H9 (cell line): ENCODE results near the gene ZNF98. TPM values are rescaled to one million over a fixed set of nuclear protein-coding genes. Genes with fewer than 3 reads are reported as not detected.

ENCODE experiments used
- DNase-seq: peaks from one replicate; pipeline ENCODE4 v3.0.0-alpha.2; 2017
- H2AFZ ChIP-seq: one replicate; pipeline ENCODE4 v1.6.1; 2013; ENCODE audit warnings: mild to moderate bottlenecking, low read length, control low read depth, moderate library complexity
- H2AK5ac ChIP-seq: 2 replicates; pipeline ENCODE4 v1.6.1; 2013; ENCODE audit warnings: low read length, control low read depth, mixed read lengths; ENCODE audit not compliant: insufficient read length
- H2BK120ac ChIP-seq: one replicate; pipeline ENCODE4 v1.6.1; 2013; ENCODE audit warnings: low read depth, mild to moderate bottlenecking, low read length, control low read depth, inconsistent platforms; ENCODE audit not compliant: poor library complexity, severe bottlenecking
- H2BK12ac ChIP-seq: 2 replicates; pipeline ENCODE4 v1.6.1; 2013; ENCODE audit warnings: low read length, control low read depth, mixed read lengths, low read depth; ENCODE audit not compliant: insufficient read length
- H2BK15ac ChIP-seq: 2 replicates; pipeline ENCODE4 v1.6.1; 2013; ENCODE audit warnings: low read depth, low read length, control low read depth
- H2BK20ac ChIP-seq: one replicate; pipeline ENCODE4 v1.6.1; 2013; ENCODE audit warnings: low read depth, mild to moderate bottlenecking, low read length, control low read depth, inconsistent platforms; ENCODE audit not compliant: poor library complexity, severe bottlenecking
- H2BK5ac ChIP-seq: 2 replicates; pipeline ENCODE4 v1.6.1; 2013; ENCODE audit warnings: low read length, control low read depth, mixed read lengths; ENCODE audit not compliant: insufficient read length
- H3K14ac ChIP-seq: 2 replicates; pipeline ENCODE4 v1.6.1; 2013; ENCODE audit warnings: low read length, control low read depth; ENCODE audit not compliant: insufficient read depth
- H3K18ac ChIP-seq: 2 replicates; pipeline ENCODE4 v1.6.1; 2013; ENCODE audit warnings: low read depth, mild to moderate bottlenecking, mixed read lengths, low read length, control low read depth; ENCODE audit not compliant: insufficient read length
- H3K23ac ChIP-seq: 2 replicates; pipeline ENCODE4 v1.6.1; 2013; ENCODE audit warnings: low read length, control low read depth, mixed read lengths, low read depth; ENCODE audit not compliant: insufficient read length
- H3K23me2 ChIP-seq: 2 replicates; pipeline ENCODE4 v1.6.1; 2013; ENCODE audit warnings: low read depth, mild to moderate bottlenecking, mixed read lengths, low read length, control low read depth; ENCODE audit not compliant: insufficient read length, poor library complexity, severe bottlenecking
- H3K27ac ChIP-seq: 2 replicates; pipeline ENCODE4 v1.5.1; 2013; ENCODE audit warnings: low read length, control low read depth, mixed read lengths, low read depth; ENCODE audit not compliant: insufficient read length
- H3K27me3 ChIP-seq: 2 replicates; pipeline ENCODE4 v1.6.1; 2013; ENCODE audit warnings: low read length, control low read depth, inconsistent platforms; ENCODE audit not compliant: insufficient read depth
- H3K4ac ChIP-seq: 2 replicates; pipeline ENCODE4 v1.6.1; 2013; ENCODE audit warnings: low read depth, mild to moderate bottlenecking, control low read depth, inconsistent platforms, low read length, moderate library complexity
- H3K4me1 ChIP-seq: 2 replicates; pipeline ENCODE4 v1.6.1; 2013; ENCODE audit warnings: low read length, control low read depth, inconsistent platforms; ENCODE audit not compliant: insufficient read depth
- H3K4me2 ChIP-seq: 2 replicates; pipeline ENCODE4 v1.6.1; 2013; ENCODE audit warnings: low read length, control low read depth, mixed read lengths; ENCODE audit not compliant: insufficient read length, insufficient read depth
- H3K56ac ChIP-seq: 2 replicates; pipeline ENCODE4 v1.6.1; 2013; ENCODE audit warnings: low read depth, mild to moderate bottlenecking, mixed read lengths, low read length, control low read depth; ENCODE audit not compliant: insufficient read length
- H3K79me1 ChIP-seq: 2 replicates; pipeline ENCODE4 v1.6.1; 2013; ENCODE audit warnings: low read depth, mild to moderate bottlenecking, moderate library complexity, low read length, control low read depth, inconsistent platforms; ENCODE audit not compliant: insufficient read depth, poor library complexity, severe bottlenecking
- H3K79me2 ChIP-seq: 2 replicates; pipeline ENCODE4 v1.6.1; 2013; ENCODE audit warnings: low read length, control low read depth, inconsistent platforms; ENCODE audit not compliant: insufficient read depth
- H3K9ac ChIP-seq: 2 replicates; pipeline ENCODE4 v1.6.1; 2013; ENCODE audit warnings: low read length, control low read depth, mixed read lengths; ENCODE audit not compliant: insufficient read length; ENCODE audit errors: extremely low read depth
- H3K9me3 ChIP-seq: one replicate; pipeline ENCODE4 v1.6.1; 2013; ENCODE audit warnings: low read depth, low read length, inconsistent platforms; ENCODE audit not compliant: control insufficient read depth
- H3T11ph ChIP-seq: one replicate; pipeline ENCODE4 v1.6.1; 2013; ENCODE audit warnings: mild to moderate bottlenecking, low read length, control low read depth, inconsistent platforms
- H4K20me1 ChIP-seq: one replicate; pipeline ENCODE4 v1.6.1; 2013; ENCODE audit not compliant: control insufficient read depth, insufficient read length, insufficient read depth
- H4K5ac ChIP-seq: 2 replicates; pipeline ENCODE4 v1.6.1; 2013; ENCODE audit warnings: low read depth, mild to moderate bottlenecking, mixed read lengths, low read length, control low read depth; ENCODE audit not compliant: insufficient read length
- H4K8ac ChIP-seq: replicated peaks from 2 replicates; pipeline ENCODE4 v1.6.1; 2013; ENCODE audit warnings: low read length, control low read depth, mixed read lengths, low read depth; ENCODE audit not compliant: insufficient read length
- H4K91ac ChIP-seq: 2 replicates; pipeline ENCODE4 v1.6.1; 2013; ENCODE audit warnings: low read depth, mild to moderate bottlenecking, moderate library complexity, mixed read lengths, low read length, control low read depth; ENCODE audit not compliant: insufficient read length
- H3K27ac Mint-ChIP-seq, 3 experiments: 2 replicates in 2 of 3; 3 replicates in 1 of 3; pipeline ENCODE4 v1.8.0; 2020 to 2021; ENCODE audit warnings: mixed read lengths in 3 of 3, mild to moderate bottlenecking in 1 of 3, moderate library complexity in 1 of 3
- H3K27me3 Mint-ChIP-seq: 2 replicates; pipeline ENCODE4 v1.8.0; 2021; ENCODE audit warnings: low read depth, mild to moderate bottlenecking, moderate library complexity, mixed read lengths
- H3K36me3 Mint-ChIP-seq, 3 experiments: 2 replicates in 2 of 3; 3 replicates in 1 of 3; pipeline ENCODE4 v1.8.0; 2020 to 2021; ENCODE audit warnings: low read depth in 3 of 3, mixed read lengths in 3 of 3; ENCODE audit not compliant: insufficient read depth in 1 of 3
- H3K4me1 Mint-ChIP-seq, 2 experiments: 2 replicates each; pipeline ENCODE4 v1.8.0; 2020; ENCODE audit warnings: mixed read lengths in 2 of 2
- H3K4me3 Mint-ChIP-seq, 2 experiments: 2 replicates in 1 of 2; 3 replicates in 1 of 2; pipeline ENCODE4 v1.8.0; 2020 to 2021; ENCODE audit warnings: mild to moderate bottlenecking in 2 of 2, mixed read lengths in 2 of 2, moderate library complexity in 1 of 2
- H3K9me3 Mint-ChIP-seq, 2 experiments: 2 replicates in 1 of 2; 3 replicates in 1 of 2; pipeline ENCODE4 v1.8.0; 2020; ENCODE audit warnings: mild to moderate bottlenecking in 2 of 2, mixed read lengths in 2 of 2, moderate library complexity in 1 of 2
- WGBS: extraction: QIAGEN DNeasy Blood & Tissue Kit; methylation state at CpG from one replicate; pipeline ENCODE4 v1.1.7; 2013; ENCODE audit warnings: missing lambda C conversion rate, low lambda C conversion rate, mixed read lengths; ENCODE audit not compliant: insufficient read length; ENCODE audit errors: extremely low coverage; 5-methylcytosine and 5-hydroxymethylcytosine counted together
- total RNA-seq: library from RNA; stranded (reverse); gene quantifications from 2 replicates; pipeline ENCODE4 v1.2.1, GENCODE V29; 2021
- TF ChIP-seq, protein P1 (sequence below): fragments of 200-600 bp; sonication (generic); conservative IDR thresholded peaks from 3 replicates; pipeline ENCODE4 v1.8.0; 2021; ENCODE audit warnings: antibody characterized with exemption, mild to moderate bottlenecking

The ZNF98 gene
- total RNA-seq, 1 experiment from 2014 or later = not detected

DNA sequence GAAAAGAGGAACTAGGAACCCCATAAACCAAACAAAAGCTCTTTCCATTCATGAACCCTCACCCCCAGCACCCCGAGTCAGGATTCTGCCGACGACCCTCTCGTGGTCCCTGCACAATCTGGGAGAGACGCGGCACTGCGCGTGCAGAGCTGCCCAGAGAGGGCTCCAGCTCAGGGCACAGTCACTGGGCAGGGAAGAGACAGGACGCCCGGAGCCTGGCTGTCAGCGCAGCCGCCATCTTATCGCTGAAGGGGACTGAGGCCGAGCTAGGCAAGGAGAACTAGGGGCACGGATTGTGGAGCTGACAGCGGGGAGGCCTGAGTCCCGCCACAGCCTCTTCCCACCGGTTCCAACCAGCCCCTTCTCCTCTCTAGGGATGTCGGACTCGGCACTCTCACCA is 349 bp downstream of the ZNF98 start:
- Histone ChIP-seq H4K5ac (no peak overlapping the region), H2AFZ (no peak overlapping the region), H3K4me2 (no peak overlapping the region), H3K27ac (no peak overlapping the region), H3K56ac (no peak overlapping the region), H4K8ac (no peak overlapping the region), H3K9ac (no peak overlapping the region), H4K91ac (no peak overlapping the region), H4K20me1 (no peaks in the 10 kb centered on the region), H2BK15ac (no peak overlapping the region), H2BK20ac (no peak overlapping the region), H3K23ac (no peak overlapping the region), H3K9me3 (peaks cover 92% of the 10 kb centered on the region), H3K23me2 (no peaks in the 10 kb centered on the region), H2BK12ac (no peak overlapping the region), H3K4ac (no peak overlapping the region), H3T11ph (no peak overlapping the region), H3K4me1 (no peaks in the 10 kb centered on the region), H3K27me3 (no peaks in the 10 kb centered on the region), H2BK120ac (no peak overlapping the region), H2BK5ac (no peak overlapping the region), H3K79me2 (no peaks in the 10 kb centered on the region), H3K18ac (no peak overlapping the region), H2AK5ac (no peak overlapping the region), H3K14ac (no peak overlapping the region), H3K79me1 (no peaks in the 10 kb centered on the region)
- no peak overlapping the region for H3K4me3 Mint-ChIP-seq
- DNase-seq = no peak
- H3K9me3 Mint-ChIP-seq = peaks cover 91 to 97% of the 10 kb centered on the region in 2 experiments
- H3K27me3 Mint-ChIP-seq = no peaks in the 10 kb centered on the region; the same call in none of the 2 replicates
- H3K4me1 Mint-ChIP-seq = no peaks in the 10 kb centered on the region
- no peak overlapping the region for H3K27ac Mint-ChIP-seq
- no CpG with 5 or more reads among the region's 20 CpGs for WGBS
- H3K36me3 Mint-ChIP-seq = peaks cover 0 to 21% (median 13%) of the 10 kb centered on the region in 3 experiments; a peak in 5 of 7 replicates
- TF ChIP-seq, protein P1, sequence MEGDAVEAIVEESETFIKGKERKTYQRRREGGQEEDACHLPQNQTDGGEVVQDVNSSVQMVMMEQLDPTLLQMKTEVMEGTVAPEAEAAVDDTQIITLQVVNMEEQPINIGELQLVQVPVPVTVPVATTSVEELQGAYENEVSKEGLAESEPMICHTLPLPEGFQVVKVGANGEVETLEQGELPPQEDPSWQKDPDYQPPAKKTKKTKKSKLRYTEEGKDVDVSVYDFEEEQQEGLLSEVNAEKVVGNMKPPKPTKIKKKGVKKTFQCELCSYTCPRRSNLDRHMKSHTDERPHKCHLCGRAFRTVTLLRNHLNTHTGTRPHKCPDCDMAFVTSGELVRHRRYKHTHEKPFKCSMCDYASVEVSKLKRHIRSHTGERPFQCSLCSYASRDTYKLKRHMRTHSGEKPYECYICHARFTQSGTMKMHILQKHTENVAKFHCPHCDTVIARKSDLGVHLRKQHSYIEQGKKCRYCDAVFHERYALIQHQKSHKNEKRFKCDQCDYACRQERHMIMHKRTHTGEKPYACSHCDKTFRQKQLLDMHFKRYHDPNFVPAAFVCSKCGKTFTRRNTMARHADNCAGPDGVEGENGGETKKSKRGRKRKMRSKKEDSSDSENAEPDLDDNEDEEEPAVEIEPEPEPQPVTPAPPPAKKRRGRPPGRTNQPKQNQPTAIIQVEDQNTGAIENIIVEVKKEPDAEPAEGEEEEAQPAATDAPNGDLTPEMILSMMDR = no peak
